ENCODE measurements around the gene GBE1. TPM values are rescaled to one million over a fixed set of nuclear protein-coding genes. Genes with fewer than 3 reads are reported as not detected.

GBE1 gene
- total and polyA plus RNA-seq, 9 of the 15 experiments (the other 6 are each of a cell fraction or from before 2014, with no cell fraction given): 7.9 to 25.6 (median 13.1) TPM

GRCh38 chr3:81692766-81693165 lies 68.7 kb downstream of the GBE1 start (continued):
- TF ChIP-seq ZNF512 (tag; IDR thresholded peaks at IDR 0.05) (no peak), HDAC6 (IDR thresholded peaks at IDR 0.05; ENCODE audit: low read depth, low read length) (no peak), ATF4 (CRISPR knock-in tag; IDR thresholded peaks at IDR 0.05) (no peak), MTA3 (IDR thresholded peaks at IDR 0.05; ENCODE audit: borderline replicate concordance) (no peak), SMAD2 (IDR thresholded peaks at IDR 0.05; ENCODE audit: low read depth, low read length) (no peak), RAD21 (CRISPR knock-in tag; conservative IDR thresholded peaks at IDR 0.05 in 1 of 2, IDR thresholded peaks at IDR 0.05 in 1 of 2) (no peak), HDGF (IDR thresholded peaks at IDR 0.05) (no peak), ZNF57 (CRISPR knock-in tag; IDR thresholded peaks at IDR 0.05) (no peak), PATZ1 (CRISPR knock-in tag; IDR thresholded peaks at IDR 0.05; ENCODE audit: borderline replicate concordance) (no peak), CBFB (CRISPR knock-in tag; IDR thresholded peaks at IDR 0.05) (no peak), NR1H2 (CRISPR knock-in tag; IDR thresholded peaks at IDR 0.05) (no peak), CEBPB (tag; IDR thresholded peaks at IDR 0.05) (no peak), NFE2 (IDR thresholded peaks at IDR 0.05; ENCODE audit: low read depth) (no peak)
